HepG2 (cell line): ENCODE data around the gene WDR93. TPM values are rescaled to one million over a fixed set of nuclear protein-coding genes. Genes with fewer than 3 reads are reported as not detected.

Experiments used
- ATAC-seq: fragments of 200-7000 bp; cut with Tn5 transposase; 3 replicates; pipeline ENCODE4 v1.9.1; 2020; ENCODE audit warnings: mild to moderate bottlenecking, moderate library complexity
- BruUV-seq: library from RNA; stranded (reverse); fragments of 400-500 nt; replicated peaks from 2 replicates; lab custom pipeline; 2021; lab: Mats Ljungman, UMichigan
- CTCF ChIA-PET: fragments of 300-600 bp; formaldehyde crosslinking; extraction: SDS; loops from one replicate; lab custom pipeline; 2021; ENCODE audit warnings: low total read pairs, inconsistent platforms, low intra/inter-chr PET ratio; lab: Yijun Ruan, JAX
- POLR2A ChIA-PET: fragments of 350-600 bp; sonication (Branson Sonifier 250); formaldehyde crosslinking; loops from one replicate; lab custom pipeline; 2020; ENCODE audit warnings: antibody characterized with exemption, inconsistent platforms; lab: Yijun Ruan, JAX
- DNase-seq: peaks from one replicate; pipeline ENCODE4 v3.0.0-alpha.2; 2015; ENCODE audit warnings: low spot score
- FAIRE-seq: peaks from 3 replicates; lab custom pipeline; 2011; peaks lifted over from hg19 to GRCh38; lab: Jason Lieb, UNC
- H2AFZ ChIP-seq: one replicate; pipeline ENCODE4 v1.6.1; 2011; ENCODE audit warnings: low read length, inconsistent platforms
- H3K27ac ChIP-seq: fragments of 300-600 bp; 3 replicates; pipeline ENCODE4 v1.8.0; 2011; ENCODE audit warnings: mixed run types, mild to moderate bottlenecking, mixed read lengths, low read length, inconsistent platforms; ENCODE audit not compliant: insufficient read depth; ENCODE audit errors: extremely low read length
- H3K27me3 ChIP-seq, 2 experiments: fragments of 200-600 bp in 1 of 2; 2 replicates in 1 of 2; 3 replicates in 1 of 2; pipeline versions ENCODE4 v1.6.0 to v1.8.0; 2011; ENCODE audit warnings: low read length in 2 of 2, mild to moderate bottlenecking in 2 of 2, moderate library complexity in 2 of 2, inconsistent platforms in 1 of 2; ENCODE audit not compliant: insufficient read depth in 2 of 2, control insufficient read depth in 1 of 2
- H3K36me3 ChIP-seq, 2 experiments: fragments of 200-600 bp in 1 of 2; replicated peaks in 1 of 2; 2 replicates in 1 of 2; 3 replicates in 1 of 2; pipeline versions ENCODE4 v1.5.1 to v1.8.0; 2011; ENCODE audit warnings: low read length in 2 of 2, inconsistent platforms in 1 of 2; ENCODE audit not compliant: insufficient read depth in 2 of 2, control insufficient read depth in 1 of 2
- H3K4me1 ChIP-seq: 2 replicates; pipeline ENCODE4 v1.5.1; 2012; ENCODE audit warnings: low read length, inconsistent platforms; ENCODE audit not compliant: insufficient read depth
- H3K4me2 ChIP-seq: 2 replicates; pipeline ENCODE4 v1.6.0; 2011; ENCODE audit warnings: low read depth, low read length, inconsistent platforms
- H3K4me3 ChIP-seq, 3 experiments: fragments of 200-600 bp in 1 of 3; sonication (generic), shearing (Covaris generic) in 1 of 3; replicated peaks in 1 of 3; 2 replicates each; pipeline ENCODE4 v1.5.1; 2011 to 2016; ENCODE audit warnings: low read length in 3 of 3, inconsistent platforms in 2 of 3, low read depth in 2 of 3, mild to moderate bottlenecking in 2 of 3, control low read depth in 1 of 3, mixed read lengths in 1 of 3; ENCODE audit not compliant: insufficient read depth in 1 of 3
- H3K79me2 ChIP-seq: one replicate; pipeline ENCODE4 v1.6.1; 2011; ENCODE audit warnings: low read length, inconsistent platforms; ENCODE audit not compliant: insufficient read depth
- H3K9ac ChIP-seq: 2 replicates; pipeline ENCODE4 v1.6.0; 2011; ENCODE audit warnings: mild to moderate bottlenecking, low read depth, low read length, inconsistent platforms; ENCODE audit not compliant: insufficient read depth
- H3K9me3 ChIP-seq: 2 replicates; pipeline ENCODE4 v1.5.1; 2012; ENCODE audit warnings: mild to moderate bottlenecking, low read length
- H4K20me1 ChIP-seq: 2 replicates; pipeline ENCODE4 v1.6.0; 2011; ENCODE audit warnings: inconsistent platforms, mild to moderate bottlenecking, low read length, moderate library complexity; ENCODE audit not compliant: insufficient read depth
- AGO2 ChIP-seq: fragments of 200-400 bp; formaldehyde crosslinking; optimal IDR thresholded peaks from 2 replicates; pipeline ENCODE3; 2017; ENCODE audit warnings: mild to moderate bottlenecking, low read depth, low read length, moderate library complexity
- ATRX ChIP-seq: sonication (generic); formaldehyde crosslinking; IDR thresholded peaks from 2 replicates; pipeline ENCODE4 v1.4.0; 2020; ENCODE audit warnings: missing genetic modification reagents, borderline replicate concordance
- CCDC6 ChIP-seq: sonication (generic); formaldehyde crosslinking; IDR thresholded peaks from 2 replicates; pipeline ENCODE4 v1.8.1; 2022; ENCODE audit warnings: mild to moderate bottlenecking, missing genetic modification reagents, moderate library complexity
- CHCHD3 ChIP-seq: sonication (generic); formaldehyde crosslinking; IDR thresholded peaks from 2 replicates; pipeline ENCODE4 v1.8.0; 2022; ENCODE audit warnings: mild to moderate bottlenecking, missing genetic modification reagents, moderate library complexity
- GATAD1 ChIP-seq: IDR thresholded peaks from 2 replicates; pipeline ENCODE4 v1.6.1; 2016; ENCODE audit warnings: missing genetic modification reagents, missing compliant biosample characterization
- IKZF1 ChIP-seq: fragments of 450-650 bp; IDR thresholded peaks from 2 replicates; pipeline ENCODE4 v1.7.1; 2016
- NFIC ChIP-seq: IDR thresholded peaks from 2 replicates; pipeline ENCODE4 v1.6.1; 2012; ENCODE audit warnings: mild to moderate bottlenecking, low read length, inconsistent platforms
- NFRKB ChIP-seq: fragments of 450-650 bp; IDR thresholded peaks from 2 replicates; pipeline ENCODE4 v1.6.1; 2017
- PHF21A ChIP-seq: sonication (generic); formaldehyde crosslinking; IDR thresholded peaks from 2 replicates; pipeline ENCODE4 v1.5.0; 2020; ENCODE audit warnings: mild to moderate bottlenecking, missing genetic modification reagents
- RFXANK ChIP-seq: IDR thresholded peaks from 2 replicates; pipeline ENCODE4 v1.6.1; 2016
- RNF219 ChIP-seq: sonication (generic); formaldehyde crosslinking; IDR thresholded peaks from 2 replicates; pipeline ENCODE4 v1.5.0; 2020; ENCODE audit warnings: mild to moderate bottlenecking, missing genetic modification reagents
- SALL1 ChIP-seq: sonication (generic); formaldehyde crosslinking; IDR thresholded peaks from 2 replicates; pipeline ENCODE4 v1.8.0; 2022; ENCODE audit warnings: mild to moderate bottlenecking, missing genetic modification reagents
- ZNF572 ChIP-seq: sonication (generic); formaldehyde crosslinking; IDR thresholded peaks from 2 replicates; pipeline ENCODE4 v1.5.1; 2020; ENCODE audit warnings: mild to moderate bottlenecking, missing genetic modification reagents
- ZNF761 ChIP-seq: sonication (generic); formaldehyde crosslinking; conservative IDR thresholded peaks from 2 replicates; pipeline ENCODE4 v1.4.0; 2020; ENCODE audit warnings: mild to moderate bottlenecking, missing genetic modification reagents
- ZSCAN20 ChIP-seq: sonication (generic); formaldehyde crosslinking; IDR thresholded peaks from 2 replicates; pipeline ENCODE4 v1.4.0; 2020; ENCODE audit warnings: missing genetic modification reagents, mild to moderate bottlenecking, borderline replicate concordance
- WGBS: methylation state at CpG from one replicate; pipeline ENCODE4 v1.1.6; 2017; ENCODE audit warnings: low lambda C conversion rate; 5-methylcytosine and 5-hydroxymethylcytosine counted together
- in situ Hi-C: cut with HindIII; loops from 2 replicates; pipeline ENCODE4 v1.10.0; 2017; ENCODE audit warnings: low pct_unique_long_range_greater_than_20kb; ENCODE audit not compliant: extremely low pct_ligation_motif_present
- intact Hi-C: fragments of 100-400 bp; cut with micrococcal nuclease; formaldehyde crosslinking; loops from one replicate; pipeline ENCODE4 v1.10.0; 2022; ENCODE audit not compliant: unreplicated experiment
- polyA plus RNA-seq, 8 experiments: library from polyadenylated mRNA; depleted of rRNA in 3 of 8; stranded (reverse) in 7 of 8; unstranded in 1 of 8; fragments of >200 nt; fragmentation: Illumina TruSeq in 4 of 8; extraction: Trizol in 4 of 8; gene quantifications; 2 replicates each; pipeline versions ENCODE4 v1.2.1 to v1.2.3, GENCODE V29; 2011 to 2016; ENCODE audit warnings: low read depth in 4 of 8, missing spikeins in 1 of 8, mixed read lengths in 1 of 8; ENCODE audit not compliant: insufficient read depth in 1 of 8
- total RNA-seq, 5 experiments: library from RNA; depleted of rRNA; stranded (reverse); fragments of >200 nt; fragmentation: Illumina TruSeq; extraction: Trizol; gene quantifications; 2 replicates each; pipeline ENCODE4 v1.2.3, GENCODE V29; 2016; ENCODE audit warnings: low read depth in 1 of 5
- TF ChIP-seq, protein P1 (sequence below): sonication (generic); formaldehyde crosslinking; IDR thresholded peaks from 2 replicates; pipeline ENCODE4 v1.4.0; 2020; ENCODE audit warnings: missing genetic modification reagents, borderline replicate concordance
- TF ChIP-seq, protein P2 (sequence below): IDR thresholded peaks from 2 replicates; pipeline ENCODE4 v1.6.1; 2018; ENCODE audit warnings: missing genetic modification reagents, mild to moderate bottlenecking, missing compliant biosample characterization

Gene WDR93
- total and polyA plus RNA-seq, 2 of the 13 experiments (the other 11 are each of a cell fraction or from before 2014, with no cell fraction given) = 0.07 TPM; not detected in 1

DNA sequence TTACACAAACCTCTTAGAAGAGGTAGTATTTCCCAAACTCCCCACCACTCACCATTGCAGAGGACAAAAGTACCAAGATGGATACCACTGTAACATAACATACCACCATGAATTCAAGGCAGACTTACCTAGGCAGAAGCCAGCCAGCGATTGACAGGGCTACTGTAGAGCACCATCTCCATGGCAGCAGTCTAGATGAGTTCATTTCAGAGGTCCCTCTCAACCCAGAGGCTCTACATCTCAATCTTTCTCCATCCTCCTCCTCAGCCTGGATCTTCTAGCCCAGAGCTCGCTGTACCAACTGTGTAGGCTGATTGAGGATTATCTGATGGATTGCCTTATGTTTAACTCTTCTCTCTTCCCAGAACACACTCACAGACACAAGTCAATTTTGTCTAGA, 9.5 kb upstream of the WDR93 start:
- Histone ChIP-seq H3K9me3 (no peaks in the 10 kb centered on the region), H3K36me3 (no peaks in the 10 kb centered on the region; a peak in 2 of 5 replicates), H3K27ac (peak overlapping the region; percentile 85), H3K4me3 (peak overlapping the region in 1 of 3 experiments; percentile 4; a peak in 1 of 6 replicates), H3K9ac (no peak overlapping the region), H3K79me2 (no peaks in the 10 kb centered on the region), H2AFZ (no peak overlapping the region), H3K27me3 (no peaks in the 10 kb centered on the region), H3K4me1 (peaks cover 36% of the 10 kb centered on the region), H3K4me2 (peak overlapping the region; percentile 46), H4K20me1 (no peaks in the 10 kb centered on the region)
- 86% methylated on average over 2 of the region's 2 CpGs for WGBS
- FAIRE-seq (no peak), DNase-seq (no peak), ATAC-seq (peak; percentile 18)
- TF ChIP-seq NFIC (no peak), RFXANK (CRISPR knock-in tag) (no peak), GATAD1 (CRISPR knock-in tag) (no peak), IKZF1 (no peak), ZSCAN20 (CRISPR knock-in tag) (no peak), CCDC6 (CRISPR knock-in tag) (no peak), NFRKB (no peak), ZNF761 (CRISPR knock-in tag) (no peak), CHCHD3 (CRISPR knock-in tag) (no peak), PHF21A (CRISPR knock-in tag) (no peak), RNF219 (CRISPR knock-in tag) (no peak), ATRX (CRISPR knock-in tag) (no peak), ZNF572 (CRISPR knock-in tag) (no peak), AGO2 (no peak), SALL1 (CRISPR knock-in tag) (no peak)
- TF ChIP-seq, protein P1, sequence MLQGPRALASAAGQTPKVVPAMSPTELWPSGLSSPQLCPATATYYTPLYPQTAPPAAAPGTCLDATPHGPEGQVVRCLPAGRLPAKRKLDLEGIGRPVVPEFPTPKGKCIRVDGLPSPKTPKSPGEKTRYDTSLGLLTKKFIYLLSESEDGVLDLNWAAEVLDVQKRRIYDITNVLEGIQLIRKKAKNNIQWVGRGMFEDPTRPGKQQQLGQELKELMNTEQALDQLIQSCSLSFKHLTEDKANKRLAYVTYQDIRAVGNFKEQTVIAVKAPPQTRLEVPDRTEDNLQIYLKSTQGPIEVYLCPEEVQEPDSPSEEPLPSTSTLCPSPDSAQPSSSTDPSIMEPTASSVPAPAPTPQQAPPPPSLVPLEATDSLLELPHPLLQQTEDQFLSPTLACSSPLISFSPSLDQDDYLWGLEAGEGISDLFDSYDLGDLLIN (CRISPR knock-in tag) = no peak
- TF ChIP-seq, protein P2, sequence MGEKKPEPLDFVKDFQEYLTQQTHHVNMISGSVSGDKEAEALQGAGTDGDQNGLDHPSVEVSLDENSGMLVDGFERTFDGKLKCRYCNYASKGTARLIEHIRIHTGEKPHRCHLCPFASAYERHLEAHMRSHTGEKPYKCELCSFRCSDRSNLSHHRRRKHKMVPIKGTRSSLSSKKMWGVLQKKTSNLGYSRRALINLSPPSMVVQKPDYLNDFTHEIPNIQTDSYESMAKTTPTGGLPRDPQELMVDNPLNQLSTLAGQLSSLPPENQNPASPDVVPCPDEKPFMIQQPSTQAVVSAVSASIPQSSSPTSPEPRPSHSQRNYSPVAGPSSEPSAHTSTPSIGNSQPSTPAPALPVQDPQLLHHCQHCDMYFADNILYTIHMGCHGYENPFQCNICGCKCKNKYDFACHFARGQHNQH (CRISPR knock-in tag) = no peak
- POLR2A ChIA-PET = interaction anchor here (0.9 kb wide), 2 partner anchors 34 to 322 kb away, joined by 3 to 5 read pairs; no protein-coding TSS in a partner anchor
- intact Hi-C loops = no loop called here
- no TSS peak for BruUV-seq
- CTCF ChIA-PET = no interaction called here
- in situ Hi-C loops = no loop called here
